ENCODE measurements around the gene CCT3.
"Not testable (repeated sequence)": the region's sequence is repeated elsewhere in the genome, so short reads cannot be mapped to it uniquely, and the experiment has no call there.

Gene CCT3

DNA sequence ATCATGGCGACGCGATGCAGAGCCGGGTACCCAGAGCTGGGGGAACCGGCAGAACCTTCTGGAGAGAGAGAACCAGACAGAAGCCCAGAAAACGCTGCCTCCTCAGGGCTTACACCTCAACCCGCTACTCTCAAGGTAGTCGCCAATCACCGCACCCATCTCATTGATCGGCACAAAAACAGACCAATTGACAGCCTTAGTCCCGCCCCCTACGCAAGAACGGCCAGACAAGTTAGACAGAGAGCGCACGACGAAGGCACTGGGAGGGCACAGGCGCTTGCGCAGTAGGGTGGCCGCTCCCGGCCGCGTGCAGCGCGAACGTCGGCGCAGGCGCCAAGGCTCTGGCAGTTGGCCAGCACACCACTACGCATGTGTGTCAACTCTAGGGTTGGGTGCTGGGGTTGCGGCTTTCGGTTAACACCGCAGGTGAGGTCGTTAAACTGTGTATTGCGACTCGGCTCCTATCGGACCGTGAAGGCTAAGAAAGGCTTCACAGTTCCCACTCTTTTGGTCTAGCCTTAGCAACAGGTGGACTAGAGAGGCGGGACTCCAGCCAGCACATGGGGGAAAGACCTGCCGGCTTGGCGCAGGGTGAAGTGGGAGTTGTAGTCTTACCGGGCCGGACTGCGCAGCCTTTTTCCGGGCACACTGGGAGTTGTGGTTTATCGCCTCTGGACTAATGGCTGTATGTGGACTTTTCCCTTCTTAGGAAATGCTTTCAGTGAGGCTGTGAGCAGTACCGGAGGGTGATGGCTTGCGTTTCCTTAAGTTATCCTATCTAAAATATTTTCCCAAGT lies at the start of gene CCT3, which contains the start of gene TSACC:
TSS of gene CCT3 (minus strand) at position 113 of the 797 bp plus-strand sequence. CDS start at position 5, 108 bp downstream.
TSS of gene TSACC (plus strand) at position 347 of the 797 bp plus-strand sequence. CDS start 1,232 bp downstream, outside the sequence.
- peak; percentile 99 for DNase-seq (ENCODE audit: low read depth, low spot score)

DNA sequence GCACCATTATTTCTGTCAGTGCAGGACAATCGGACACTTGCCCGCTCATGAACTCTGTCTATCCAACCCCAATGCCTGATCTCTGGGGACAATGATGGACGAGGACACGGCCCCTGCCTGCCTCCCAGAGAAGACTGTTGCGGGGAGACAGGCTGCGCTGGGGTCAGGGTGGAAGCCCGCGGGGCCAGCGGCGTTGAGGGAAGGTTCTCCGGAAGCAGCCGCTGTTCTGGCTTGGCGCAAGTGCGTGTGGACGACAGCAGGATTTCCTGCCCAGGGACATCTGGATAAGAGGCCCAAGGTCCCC lies 49.7 kb upstream of the CCT3 start:
- no peak for DNase-seq (ENCODE audit: low read depth, low spot score)

DNA sequence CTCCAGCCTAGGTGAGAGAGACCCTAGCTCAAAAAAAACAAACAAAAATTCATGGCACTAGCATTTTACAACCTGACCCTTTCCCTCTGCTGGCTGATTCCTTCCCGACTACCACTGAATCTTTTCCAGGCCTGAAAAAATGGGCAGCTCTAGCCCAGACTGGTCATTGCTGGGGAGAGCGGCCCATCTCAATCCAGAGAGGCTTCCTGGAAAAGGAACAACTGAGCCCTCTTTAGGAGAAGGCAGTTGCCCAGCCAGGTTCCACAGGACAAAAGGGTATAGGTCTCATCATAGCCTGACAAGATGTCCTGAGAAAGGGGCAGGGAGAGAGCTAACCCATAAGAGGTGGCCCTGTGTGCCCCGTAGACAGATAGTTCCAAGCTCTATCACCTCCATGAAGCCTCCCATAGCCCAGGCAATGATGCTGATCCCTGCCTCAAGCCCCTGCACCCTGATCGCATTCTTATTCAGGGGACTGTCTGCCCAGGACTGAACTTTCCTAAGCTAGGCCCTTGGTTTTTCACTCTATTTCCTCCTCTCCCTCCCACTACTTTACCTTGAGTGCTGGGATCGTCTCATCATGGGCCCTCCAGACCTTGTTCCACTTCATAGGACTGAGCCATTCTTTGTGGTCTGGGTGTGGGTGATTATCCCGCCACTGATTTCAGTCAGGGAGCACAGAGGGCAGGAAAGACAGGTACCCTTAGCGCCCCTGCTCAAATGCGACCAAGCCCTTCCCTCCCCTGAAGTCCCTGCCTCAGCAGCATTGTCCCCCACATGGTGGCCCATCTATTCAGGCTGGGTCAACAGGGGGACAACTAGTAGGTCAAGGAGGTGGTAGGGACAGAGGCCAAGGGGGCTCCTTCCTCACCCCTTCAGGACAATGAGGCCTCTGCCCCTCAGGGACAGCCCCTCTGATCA lies 49.1 kb upstream of the CCT3 start:
- no peak for DNase-seq (ENCODE audit: low read depth, low spot score)

DNA sequence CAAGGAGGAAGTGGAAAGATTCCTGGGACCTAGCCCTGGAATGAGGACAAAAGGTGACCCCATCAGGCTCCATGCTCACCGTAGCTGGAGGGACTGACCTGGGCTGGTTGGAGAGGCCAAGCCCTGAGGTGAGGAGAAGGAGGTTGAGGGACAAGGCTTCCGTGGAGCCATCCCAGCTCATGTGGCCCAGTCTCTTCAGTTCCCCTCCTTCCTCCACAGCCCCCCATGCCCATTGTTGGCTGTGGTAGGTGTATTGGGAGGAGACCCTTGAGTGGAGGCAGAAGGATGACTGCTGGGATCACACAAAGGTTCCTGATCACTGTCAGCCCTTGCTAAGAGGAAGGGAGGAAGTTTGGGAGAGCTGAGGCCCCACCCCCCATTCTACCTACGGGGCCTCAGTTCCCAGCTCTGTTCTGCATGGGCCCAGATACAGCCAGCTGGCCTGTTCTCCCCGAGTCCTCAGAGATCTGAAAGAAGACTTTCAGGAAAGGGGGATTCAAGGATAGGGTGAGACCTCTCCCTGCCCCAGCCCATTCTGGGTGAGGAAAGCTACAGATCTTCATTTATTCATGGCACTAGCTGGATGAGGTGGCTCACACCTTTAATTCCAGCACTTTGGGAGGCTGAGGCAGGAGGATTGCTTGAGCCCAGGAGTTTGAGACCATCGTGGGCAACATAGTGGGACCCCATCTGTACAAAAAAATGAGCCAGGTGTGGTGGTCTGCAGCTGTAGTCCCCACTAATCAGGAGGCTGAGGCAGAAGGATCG lies 48.2 kb upstream of the CCT3 start:
- DNase-seq (ENCODE audit: low read depth, low spot score), result no peak

DNA sequence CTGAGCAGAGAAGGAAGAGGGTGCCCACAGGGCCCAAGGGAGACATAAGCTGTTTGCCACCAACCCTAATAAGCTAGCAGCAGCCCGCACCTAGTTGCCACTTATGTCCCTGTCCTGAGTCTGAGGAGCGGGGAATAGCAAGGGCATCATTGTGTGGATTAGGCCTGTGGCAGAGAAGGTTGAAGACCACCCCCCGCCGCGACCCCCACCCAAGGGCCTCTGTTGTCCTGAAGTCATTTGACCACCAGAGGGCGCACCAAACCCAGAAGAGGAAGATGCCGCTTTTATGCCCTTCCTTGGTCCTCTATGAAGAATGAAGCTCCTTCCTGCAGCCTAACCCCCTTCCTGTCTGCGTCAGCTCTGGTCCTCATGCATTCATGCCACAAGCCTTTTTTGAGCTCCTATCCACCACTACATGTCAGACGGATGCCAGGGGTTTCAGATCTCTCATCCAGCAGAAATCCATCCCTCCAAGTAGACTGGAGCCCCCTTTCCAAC lies 47.5 kb upstream of the CCT3 start:
- no peak for DNase-seq (ENCODE audit: low read depth, low spot score)

DNA sequence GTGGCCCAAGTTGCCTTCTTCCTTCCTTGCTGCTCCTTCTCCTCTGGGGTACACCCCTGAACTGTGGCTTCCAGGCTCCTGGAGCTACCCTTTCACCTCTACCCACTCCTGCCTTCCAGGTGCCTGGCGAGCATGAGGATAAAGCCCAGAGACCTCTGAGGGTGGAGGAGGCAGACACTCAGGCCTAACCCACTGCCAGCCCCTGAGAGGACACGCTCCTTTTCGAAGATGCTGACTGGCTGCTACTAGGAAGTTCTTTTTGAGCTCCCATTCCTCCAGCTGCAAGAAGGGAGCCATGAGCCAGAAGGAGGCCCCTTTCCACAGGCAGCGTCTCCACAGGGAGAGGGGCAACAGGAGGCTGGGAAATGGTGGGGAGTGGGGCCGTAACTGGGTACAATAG lies 46.6 kb upstream of the CCT3 start:
- no peak for DNase-seq (ENCODE audit: low read depth, low spot score)

DNA sequence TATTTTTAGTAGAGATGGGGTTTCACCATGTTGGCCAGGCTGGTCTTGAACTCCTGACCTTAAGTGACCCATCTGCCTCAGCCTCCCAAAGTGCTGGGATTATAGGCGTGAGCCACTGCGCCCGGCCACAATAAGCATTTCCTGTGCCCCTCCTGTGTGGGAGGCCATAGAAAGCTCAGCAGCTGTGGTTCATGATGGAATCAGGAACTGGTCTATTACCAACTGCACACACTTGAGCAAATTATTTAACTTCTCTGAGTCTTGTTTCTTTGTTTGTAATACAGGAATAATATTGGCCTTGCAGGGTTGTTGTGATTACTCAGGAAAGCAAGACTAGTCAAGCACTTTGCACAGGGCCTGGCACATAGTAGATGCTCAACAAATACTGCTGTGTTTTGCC lies 45.9 kb upstream of the CCT3 start:
- DNase-seq (ENCODE audit: low read depth, low spot score), result no peak

DNA sequence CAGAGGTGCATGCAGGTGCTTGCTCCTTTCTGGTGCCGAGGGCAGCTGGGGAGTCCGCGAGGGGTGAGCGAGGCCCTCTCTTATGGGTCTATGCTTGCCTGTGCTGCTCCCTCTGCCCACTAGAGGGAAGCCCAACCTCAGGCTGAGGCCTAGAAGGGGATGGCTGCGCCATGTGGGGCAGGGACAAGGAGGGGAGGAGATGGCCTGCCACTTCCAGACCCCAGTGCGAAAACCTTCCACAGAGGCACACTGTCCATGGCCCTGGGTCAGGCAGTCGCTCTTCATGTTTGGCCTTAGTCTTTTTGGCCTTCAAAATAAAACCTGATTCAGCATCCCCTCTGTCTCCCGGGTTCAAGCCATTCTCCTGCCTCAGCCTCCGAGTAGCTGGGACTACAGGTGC lies 44.9 kb upstream of the CCT3 start:
- DNase-seq (ENCODE audit: low read depth, low spot score), result no peak

DNA sequence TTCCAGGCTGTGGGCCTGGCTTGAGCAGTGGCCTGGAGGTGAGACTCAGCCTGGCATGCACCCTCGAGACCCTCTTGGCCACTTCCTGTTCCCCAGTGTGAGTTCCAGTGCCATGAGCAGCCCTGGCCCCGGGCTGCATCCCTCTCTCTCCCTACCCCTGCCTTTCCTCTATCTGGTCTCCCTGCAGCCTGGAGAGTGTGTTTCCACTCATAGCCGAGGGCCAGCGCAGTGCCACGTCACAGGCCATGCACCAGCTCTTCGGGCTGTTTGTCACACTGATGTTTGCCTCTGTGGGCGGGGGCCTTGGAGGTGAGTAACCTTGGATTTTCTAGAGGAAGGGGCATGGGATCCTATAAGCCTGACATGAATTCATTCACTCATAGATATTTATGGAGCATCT lies 44.5 kb upstream of the CCT3 start:
- no peak for DNase-seq (ENCODE audit: low read depth, low spot score)

DNA sequence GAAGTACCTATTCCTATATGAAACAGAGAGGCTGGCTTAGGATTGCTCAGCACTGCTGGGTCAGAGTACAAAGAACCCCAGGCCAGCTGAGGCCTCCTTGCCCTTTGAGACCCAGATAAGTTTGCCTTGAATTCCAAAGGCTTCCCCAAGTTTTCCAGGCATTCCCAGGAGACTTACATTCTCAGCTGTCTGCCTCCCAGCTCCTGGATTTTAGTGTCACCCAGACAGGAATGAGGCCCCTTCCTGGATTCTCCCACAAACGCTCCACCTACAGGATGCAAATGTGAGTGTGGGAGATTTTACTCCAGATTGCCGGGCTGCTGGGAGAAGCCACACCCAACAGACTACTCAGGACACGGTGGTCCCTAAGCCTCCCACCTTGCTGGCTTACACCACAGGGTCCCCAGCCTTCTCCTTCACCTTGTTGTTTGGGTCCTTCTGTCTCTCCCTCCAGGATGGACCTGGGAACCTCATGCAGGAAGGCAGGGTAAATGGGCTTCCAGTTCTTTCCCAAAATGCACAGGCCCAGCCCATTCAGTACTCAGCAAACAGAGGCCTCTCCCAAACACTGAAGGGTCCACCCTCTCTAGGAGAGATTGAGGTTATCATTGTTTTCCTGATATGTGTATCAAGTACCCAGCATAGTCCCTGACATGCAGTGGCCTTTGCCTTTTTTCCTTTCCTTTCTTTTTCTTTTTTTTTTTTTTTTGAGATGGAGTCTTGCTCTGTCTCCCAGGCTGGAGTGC lies 41.5 kb upstream of the CCT3 start:
- DNase-seq (ENCODE audit: low read depth, low spot score), result no peak

DNA sequence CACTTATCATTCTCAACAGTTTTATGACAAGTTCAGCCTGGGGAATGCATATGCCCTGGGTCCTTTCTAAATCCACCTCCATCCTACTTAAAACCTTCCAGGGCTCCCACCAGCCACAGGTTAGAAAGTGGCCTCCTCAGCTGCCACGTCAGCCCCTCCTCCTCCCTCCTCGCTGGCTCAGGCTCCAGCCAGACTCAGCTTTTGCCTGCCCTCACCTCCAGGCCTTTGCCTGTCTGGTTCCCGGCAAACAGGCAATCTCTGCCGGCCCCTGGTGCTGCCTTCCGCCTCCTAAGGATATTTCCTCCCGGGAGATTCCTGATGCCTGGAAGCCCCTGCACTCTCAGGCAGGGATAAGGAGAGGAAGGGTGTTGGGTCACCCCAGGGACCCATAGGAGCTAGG lies 40.5 kb upstream of the CCT3 start:
- DNase-seq (ENCODE audit: low read depth, low spot score), result no peak

DNA sequence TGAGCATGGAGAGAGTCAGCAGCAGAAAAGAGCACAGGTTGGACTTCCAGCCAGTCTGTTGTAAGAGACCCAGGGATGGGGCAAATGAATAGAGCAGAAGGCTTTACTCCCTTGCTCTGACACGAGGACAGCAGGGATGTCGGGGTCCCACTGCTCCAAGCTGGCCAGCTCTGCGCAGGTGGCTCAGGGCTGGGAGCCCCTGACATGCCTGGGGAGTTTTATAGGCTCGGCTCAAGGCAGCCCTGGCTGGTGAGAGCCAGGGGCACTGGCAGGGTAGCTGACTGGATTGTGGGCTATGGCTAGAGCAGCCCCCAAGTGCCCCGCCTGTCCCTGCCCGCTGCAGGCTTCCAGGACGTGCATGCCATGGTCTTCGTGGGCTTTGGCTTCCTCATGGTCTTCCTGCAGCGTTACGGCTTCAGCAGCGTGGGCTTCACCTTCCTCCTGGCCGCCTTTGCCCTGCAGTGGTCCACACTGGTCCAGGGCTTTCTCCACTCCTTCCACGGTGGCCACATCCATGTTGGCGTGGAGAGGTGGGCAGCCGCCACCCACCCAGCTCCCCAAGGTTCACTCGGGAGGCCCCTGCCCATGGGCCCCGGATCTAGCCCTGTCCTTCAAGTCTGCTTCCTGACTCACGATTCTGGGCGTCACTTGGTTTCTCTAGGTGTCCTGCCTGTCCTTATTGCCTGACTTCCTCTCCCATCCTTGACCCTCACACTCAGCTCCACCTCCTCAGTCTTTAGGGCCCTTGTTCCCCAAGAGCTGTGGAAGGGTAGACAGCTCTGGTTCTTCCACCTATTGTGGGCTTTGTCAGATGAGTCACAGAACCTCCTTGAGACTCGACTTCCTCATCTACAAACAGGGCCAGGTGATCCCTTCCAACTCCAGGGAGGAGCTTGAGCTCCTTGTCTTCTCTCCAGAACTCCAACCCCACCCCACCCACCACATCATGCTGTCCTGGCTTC lies 39.1 kb upstream of the CCT3 start:
- no peak for DNase-seq (ENCODE audit: low read depth, low spot score)

DNA sequence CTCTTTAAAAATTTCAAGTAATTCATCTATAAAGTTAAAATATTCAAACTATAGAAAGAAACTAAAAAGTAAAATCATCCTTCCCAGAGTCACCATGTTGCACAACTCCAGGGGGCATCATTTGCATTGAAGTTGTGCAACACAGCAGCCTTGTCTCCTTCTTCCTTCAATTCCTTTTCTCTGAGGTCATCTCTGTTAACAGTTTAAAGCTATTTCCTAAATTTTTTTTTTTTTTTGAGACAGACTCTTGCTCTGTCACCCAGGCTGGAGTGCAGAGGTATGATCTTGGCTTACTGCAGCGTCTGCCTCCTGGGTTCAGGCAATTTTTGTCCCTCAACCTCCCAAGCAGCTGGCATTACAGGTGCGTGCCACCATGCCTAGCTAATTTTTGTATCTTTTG lies 38.1 kb upstream of the CCT3 start:
- DNase-seq (ENCODE audit: low read depth, low spot score), result no peak

DNA sequence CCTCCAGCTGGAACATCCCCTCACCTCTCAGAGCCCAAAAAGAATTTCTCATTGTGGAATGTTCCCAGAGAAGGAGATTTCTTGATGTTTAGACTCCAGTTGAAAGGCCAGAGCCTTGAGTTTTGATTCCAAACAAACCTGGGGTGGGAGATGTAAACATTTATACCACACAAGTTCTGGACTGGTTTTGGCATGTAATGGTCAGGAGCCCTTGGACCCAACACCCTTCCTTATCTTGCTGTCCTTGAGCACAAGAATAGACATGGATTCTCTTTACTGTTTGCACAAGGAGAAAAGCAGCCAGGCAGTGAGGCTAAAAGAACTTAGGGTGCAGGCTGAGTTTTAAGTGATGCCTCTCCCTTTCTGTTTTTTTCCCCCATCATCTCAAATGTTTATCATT lies 35.5 kb upstream of the CCT3 start:
- no peak for DNase-seq (ENCODE audit: low read depth, low spot score)

DNA sequence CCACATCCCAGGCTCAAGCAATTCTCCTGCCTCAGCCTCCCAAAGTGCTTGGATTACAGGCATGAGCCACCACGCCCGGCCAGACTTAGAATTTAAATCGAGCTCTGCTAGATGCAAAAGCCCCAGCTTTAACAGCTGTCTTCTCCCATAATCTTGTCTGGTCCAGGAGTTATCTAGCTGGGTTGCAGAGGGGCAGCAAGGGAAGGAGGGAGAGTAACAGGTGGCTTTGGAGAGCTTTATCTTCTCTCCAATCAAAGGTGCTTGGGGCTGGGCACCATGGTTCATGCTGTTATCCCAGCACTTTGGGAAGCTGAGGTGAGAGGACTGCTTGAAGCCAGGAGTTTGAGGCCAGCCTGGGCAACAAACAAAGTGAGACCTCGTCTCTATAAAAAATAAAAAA lies 34.8 kb upstream of the CCT3 start:
- no peak for DNase-seq (ENCODE audit: low read depth, low spot score)

DNA sequence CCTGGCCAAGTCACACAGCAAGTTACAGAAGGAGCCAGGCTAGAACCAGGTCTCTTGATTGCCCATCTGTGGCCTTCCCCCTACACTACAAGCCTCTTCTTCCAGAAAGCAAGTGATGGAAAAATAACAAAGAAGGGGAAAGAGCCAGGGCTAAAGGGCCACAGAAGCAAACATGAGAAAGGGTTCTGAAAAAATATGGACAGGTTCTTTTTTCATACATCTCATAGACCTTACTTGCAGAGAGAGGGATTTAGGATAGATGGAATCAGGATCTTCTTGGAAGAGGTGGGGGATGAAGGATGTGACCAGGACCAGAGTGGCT lies 34.1 kb upstream of the CCT3 start:
- no peak for DNase-seq (ENCODE audit: low read depth, low spot score)

DNA sequence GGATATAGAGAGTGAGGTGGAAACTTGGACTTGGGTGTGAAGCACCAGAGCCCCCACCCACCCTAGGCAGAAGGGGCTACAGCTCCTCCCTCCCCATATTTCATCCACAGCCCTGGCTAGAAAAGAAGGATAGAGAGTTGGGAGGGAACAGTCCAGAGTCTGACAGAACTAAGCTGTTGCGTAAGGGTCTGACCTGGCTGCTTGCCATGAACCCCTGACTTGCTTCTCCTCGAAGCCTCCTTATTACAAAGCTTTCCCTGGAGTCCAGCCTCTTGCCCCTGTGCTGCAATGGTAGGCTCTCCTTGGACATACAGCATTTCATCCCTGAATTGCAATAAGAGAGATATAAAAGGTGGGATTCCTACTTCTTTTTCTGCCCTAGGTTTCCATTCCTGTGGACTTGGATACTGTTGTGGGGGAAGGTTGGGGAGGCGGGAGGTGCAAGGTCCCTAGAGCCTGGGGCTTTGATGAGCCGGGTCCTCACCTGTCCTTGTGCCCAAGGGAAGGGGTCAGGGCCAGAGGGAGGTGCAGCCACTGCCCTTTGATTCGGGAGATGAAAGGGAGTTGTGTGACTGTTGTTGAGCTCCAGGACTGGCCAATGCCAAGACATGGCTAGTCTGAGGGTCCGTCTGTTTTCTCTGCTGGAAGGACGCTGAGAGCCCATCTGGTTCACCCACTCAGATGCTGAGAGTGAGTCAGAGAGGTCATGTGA lies 33.6 kb upstream of the CCT3 start:
- no peak for DNase-seq (ENCODE audit: low read depth, low spot score)

DNA sequence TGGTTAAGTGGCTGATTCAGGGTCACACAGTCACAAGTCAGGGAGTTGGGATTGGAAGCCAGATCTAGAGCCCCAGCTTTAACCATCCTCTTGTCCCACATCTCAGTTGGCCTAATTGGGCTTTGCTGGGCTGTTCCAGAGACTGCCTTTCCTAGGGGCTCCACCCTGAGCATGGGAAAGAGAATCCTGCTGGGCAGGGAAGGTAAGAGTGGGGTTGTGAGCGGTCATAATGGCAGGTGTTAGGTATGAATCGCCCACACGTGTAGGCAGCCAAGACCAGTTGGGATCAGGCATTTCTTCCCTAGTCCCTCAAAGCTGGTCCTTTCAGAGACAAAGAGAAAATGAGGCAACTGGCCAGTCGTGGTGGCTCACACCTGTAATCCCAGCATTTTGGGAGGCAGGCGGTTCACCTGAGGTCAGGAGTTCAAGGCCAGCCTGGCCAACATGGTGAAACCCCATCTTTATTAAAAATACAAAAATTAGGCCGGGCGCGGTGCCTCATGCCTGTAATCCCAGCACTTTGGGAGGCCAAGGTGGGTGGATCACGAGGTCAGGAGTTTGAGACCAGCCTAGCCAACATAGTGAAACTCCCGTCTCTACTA lies 31.7 kb upstream of the CCT3 start:
- not testable (repeated sequence) for DNase-seq (ENCODE audit: low read depth, low spot score)

Measured in brain pericyte (primary cell).